Measurements from ENCODE around the gene HCK. TPM values are rescaled to one million over a fixed set of nuclear protein-coding genes. Genes with fewer than 3 reads are reported as not detected.

Gene HCK
- total RNA-seq, 1 experiment from 2014 or later = not detected

DNA sequence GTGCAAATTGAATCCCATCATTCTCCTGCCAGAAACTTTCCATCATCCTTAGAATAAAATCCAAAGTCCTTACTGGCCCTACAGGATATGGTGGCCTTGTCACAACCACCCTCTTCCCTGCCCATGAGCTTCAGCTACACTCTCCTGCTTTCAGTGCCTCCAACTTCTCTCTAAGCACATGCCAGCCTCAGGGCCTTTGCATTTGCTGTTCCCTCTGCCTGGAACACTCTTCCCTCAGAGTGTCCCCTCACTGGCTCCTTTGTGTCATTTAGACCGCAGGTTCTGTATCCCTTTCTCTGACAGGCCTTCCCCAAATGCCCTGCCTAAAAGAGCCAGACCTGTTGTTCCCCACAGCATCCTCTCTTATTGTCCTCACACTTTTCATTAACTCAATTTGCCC is 18.2 kb downstream of the HCK start:
- Histone ChIP-seq H3F3A (ENCODE audit: low read length, unreplicated experiment) (no peaks in the 10 kb centered on the region), H3K4me1 (ENCODE audit: insufficient read depth, low read length) (no peaks in the 10 kb centered on the region), H3K4me2 (ENCODE audit: low read length) (no peak overlapping the region), H3K4me3 (ENCODE audit: low read length) (no peak overlapping the region), H3K9me2 (replicated peaks; ENCODE audit: low read length) (no peaks in the 10 kb centered on the region), H3K27ac (ENCODE audit: low read length) (no peak overlapping the region), H3K9me3 (ENCODE audit: low read length) (no peaks in the 10 kb centered on the region), H3K9ac (ENCODE audit: low read length) (no peak overlapping the region), H4K20me1 (ENCODE audit: low read length) (no peaks in the 10 kb centered on the region), H3K79me2 (ENCODE audit: low read length) (no peaks in the 10 kb centered on the region), H2AFZ (ENCODE audit: low read length) (no peak overlapping the region), H3K27me3 (ENCODE audit: low read length) (peaks cover 44% of the 10 kb centered on the region), H3K36me3 (ENCODE audit: low read depth, low read length) (no peaks in the 10 kb centered on the region)
- POLR2A ChIA-PET (ENCODE audit: unreplicated experiment) = no interaction called here
- TF ChIP-seq, protein P1, sequence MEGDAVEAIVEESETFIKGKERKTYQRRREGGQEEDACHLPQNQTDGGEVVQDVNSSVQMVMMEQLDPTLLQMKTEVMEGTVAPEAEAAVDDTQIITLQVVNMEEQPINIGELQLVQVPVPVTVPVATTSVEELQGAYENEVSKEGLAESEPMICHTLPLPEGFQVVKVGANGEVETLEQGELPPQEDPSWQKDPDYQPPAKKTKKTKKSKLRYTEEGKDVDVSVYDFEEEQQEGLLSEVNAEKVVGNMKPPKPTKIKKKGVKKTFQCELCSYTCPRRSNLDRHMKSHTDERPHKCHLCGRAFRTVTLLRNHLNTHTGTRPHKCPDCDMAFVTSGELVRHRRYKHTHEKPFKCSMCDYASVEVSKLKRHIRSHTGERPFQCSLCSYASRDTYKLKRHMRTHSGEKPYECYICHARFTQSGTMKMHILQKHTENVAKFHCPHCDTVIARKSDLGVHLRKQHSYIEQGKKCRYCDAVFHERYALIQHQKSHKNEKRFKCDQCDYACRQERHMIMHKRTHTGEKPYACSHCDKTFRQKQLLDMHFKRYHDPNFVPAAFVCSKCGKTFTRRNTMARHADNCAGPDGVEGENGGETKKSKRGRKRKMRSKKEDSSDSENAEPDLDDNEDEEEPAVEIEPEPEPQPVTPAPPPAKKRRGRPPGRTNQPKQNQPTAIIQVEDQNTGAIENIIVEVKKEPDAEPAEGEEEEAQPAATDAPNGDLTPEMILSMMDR (conservative IDR thresholded peaks at IDR 0.05; ENCODE audit: low read depth, low read length) = no peak
- TF ChIP-seq EZH2phosphoT487 (IDR thresholded peaks at IDR 0.05; ENCODE audit: borderline replicate concordance, low read length) = no peak
- no peak for TF ChIP-seq EZH2 (IDR thresholded peaks at IDR 0.05; ENCODE audit: low read length, unreplicated experiment)
- intact Hi-C loops (cut with micrococcal nuclease) = no loop called here
- ATAC-seq (no peak), DNase-seq (no peak)
- CTCF ChIA-PET = no interaction called here
- no TSS peak for BruUV-seq (replicated peaks)

DNA sequence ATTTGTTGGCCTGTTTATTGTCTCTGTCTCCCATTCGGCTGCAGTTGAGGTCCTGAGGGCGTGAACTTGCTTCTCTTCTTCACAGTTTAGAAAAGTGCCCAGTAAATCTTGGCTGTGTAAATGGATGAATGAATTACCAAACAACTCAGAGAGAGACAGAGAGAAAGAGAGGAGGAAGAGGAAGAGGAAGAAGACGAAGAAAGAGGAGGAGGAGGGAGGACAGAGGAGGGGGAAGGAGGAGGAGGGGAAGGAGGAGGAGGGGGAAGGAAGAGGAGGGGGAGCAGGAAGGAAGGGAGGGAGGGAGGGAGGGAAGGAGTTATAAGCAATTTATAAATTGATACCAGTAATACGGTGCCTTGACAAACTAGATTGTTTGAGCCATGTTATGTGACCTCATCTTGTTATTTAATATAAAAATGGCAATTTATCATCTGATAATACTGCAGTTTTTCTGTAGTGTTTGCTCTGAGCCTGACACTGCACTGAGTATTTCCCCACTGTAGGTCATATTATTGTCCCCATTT is 18.7 kb downstream of the HCK start:
- no peak overlapping the region for H2AFZ ChIP-seq (ENCODE audit: low read length)
- H3K4me1 ChIP-seq (ENCODE audit: insufficient read depth, low read length) = no peaks in the 10 kb centered on the region
- H3K4me3 ChIP-seq (ENCODE audit: low read length) = no peak overlapping the region
- H3K4me2 ChIP-seq (ENCODE audit: low read length) = no peak overlapping the region
- CTCF ChIA-PET = no interaction called here
- H3K36me3 ChIP-seq (ENCODE audit: low read depth, low read length) = no peaks in the 10 kb centered on the region
- peaks cover 49% of the 10 kb centered on the region for H3K27me3 ChIP-seq (ENCODE audit: low read length)
- H3F3A ChIP-seq (ENCODE audit: low read length, unreplicated experiment) = no peaks in the 10 kb centered on the region
- DNase-seq (no peak), ATAC-seq (no peak)
- TF ChIP-seq, protein P1 (conservative IDR thresholded peaks at IDR 0.05; ENCODE audit: low read depth, low read length) = no peak
- no peak for TF ChIP-seq EZH2phosphoT487 (IDR thresholded peaks at IDR 0.05; ENCODE audit: borderline replicate concordance, low read length)
- TF ChIP-seq EZH2 (IDR thresholded peaks at IDR 0.05; ENCODE audit: low read length, unreplicated experiment) = no peak
- intact Hi-C loops (cut with micrococcal nuclease) = no loop called here
- no peaks in the 10 kb centered on the region for H3K9me2 ChIP-seq (replicated peaks; ENCODE audit: low read length)
- BruUV-seq (replicated peaks) = no TSS peak
- no peaks in the 10 kb centered on the region for H3K79me2 ChIP-seq (ENCODE audit: low read length)
- no peak overlapping the region for H3K9ac ChIP-seq (ENCODE audit: low read length)
- H3K27ac ChIP-seq (ENCODE audit: low read length) = no peak overlapping the region
- POLR2A ChIA-PET (ENCODE audit: unreplicated experiment) = no interaction called here
- H4K20me1 ChIP-seq (ENCODE audit: low read length) = no peaks in the 10 kb centered on the region
- no peaks in the 10 kb centered on the region for H3K9me3 ChIP-seq (ENCODE audit: low read length)

DNA sequence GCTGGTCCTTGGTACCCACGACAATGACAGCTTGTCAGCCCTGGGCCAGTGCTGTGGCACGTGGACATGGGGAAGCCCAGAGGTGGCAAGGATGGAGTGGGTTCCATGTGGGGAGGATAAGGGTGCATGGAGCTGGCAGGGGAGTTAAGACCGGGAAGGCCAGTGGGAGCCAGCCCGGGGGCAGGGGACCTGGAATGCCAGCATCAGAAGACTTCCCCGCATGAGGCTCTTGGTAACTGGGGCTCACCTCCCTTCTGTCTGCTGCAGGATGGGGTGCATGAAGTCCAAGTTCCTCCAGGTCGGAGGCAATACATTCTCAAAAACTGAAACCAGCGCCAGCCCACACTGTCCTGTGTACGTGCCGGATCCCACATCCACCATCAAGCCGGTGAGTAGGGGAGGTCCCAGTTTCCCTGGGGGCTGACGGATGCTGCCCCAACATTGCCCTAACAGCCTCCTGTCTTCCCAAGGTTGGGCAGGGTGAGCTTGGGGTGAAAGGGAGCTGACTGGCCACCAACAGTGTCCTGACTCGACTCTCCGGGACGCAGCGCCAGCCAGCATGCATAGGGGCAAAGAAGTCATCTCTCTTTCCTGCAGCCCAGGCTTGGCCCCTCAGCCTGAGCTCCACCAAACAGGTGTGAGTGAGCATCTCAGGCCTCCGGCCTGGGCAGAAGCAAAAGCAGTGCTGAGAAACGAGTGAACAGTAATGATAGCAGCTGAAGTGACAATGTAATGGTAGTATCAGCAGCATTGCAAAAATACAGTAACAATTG is 19.5 kb downstream of the HCK start:
- no peak overlapping the region for H2AFZ ChIP-seq (ENCODE audit: low read length)
- POLR2A ChIA-PET (ENCODE audit: unreplicated experiment) = no interaction called here
- BruUV-seq (replicated peaks) = no TSS peak

More for the DNA sequence above, 19.5 kb downstream of the HCK start:
- intact Hi-C loops (cut with micrococcal nuclease) = no loop called here
- no peaks in the 10 kb centered on the region for H3K9me3 ChIP-seq (ENCODE audit: low read length)
- H3K9ac ChIP-seq (ENCODE audit: low read length) = no peak overlapping the region
- H3K4me1 ChIP-seq (ENCODE audit: insufficient read depth, low read length) = no peaks in the 10 kb centered on the region
- H3K79me2 ChIP-seq (ENCODE audit: low read length) = no peaks in the 10 kb centered on the region
- TF ChIP-seq EZH2phosphoT487 (IDR thresholded peaks at IDR 0.05; ENCODE audit: borderline replicate concordance, low read length) = no peak
- TF ChIP-seq EZH2 (IDR thresholded peaks at IDR 0.05; ENCODE audit: low read length, unreplicated experiment) = no peak
- TF ChIP-seq, protein P1 (conservative IDR thresholded peaks at IDR 0.05; ENCODE audit: low read depth, low read length) = no peak
- no peaks in the 10 kb centered on the region for H3F3A ChIP-seq (ENCODE audit: low read length, unreplicated experiment)
- H3K4me3 ChIP-seq (ENCODE audit: low read length) = no peak overlapping the region
- no peaks in the 10 kb centered on the region for H4K20me1 ChIP-seq (ENCODE audit: low read length)
- H3K9me2 ChIP-seq (replicated peaks; ENCODE audit: low read length) = no peaks in the 10 kb centered on the region
- ATAC-seq (no peak), DNase-seq (no peak)
- H3K27me3 ChIP-seq (ENCODE audit: low read length) = peaks cover 54% of the 10 kb centered on the region
- H3K27ac ChIP-seq (ENCODE audit: low read length) = no peak overlapping the region
- H3K4me2 ChIP-seq (ENCODE audit: low read length) = no peak overlapping the region
- H3K36me3 ChIP-seq (ENCODE audit: low read depth, low read length) = no peaks in the 10 kb centered on the region
- CTCF ChIA-PET = no interaction called here

Measured in PC-3 (cell line).